HG02642 (cell line): Measurements from ENCODE around the gene NOLC1.
"Not testable (repeated sequence)": the region's sequence is repeated elsewhere in the genome, so short reads cannot be mapped to it uniquely, and the experiment has no call there.

Experiments used
- ATAC-seq: cut with Tn5 transposase; IDR thresholded peaks from one replicate; pipeline ENCODE4 v1.9.1; 2021; ENCODE audit warnings: mild to moderate bottlenecking; ENCODE audit not compliant: unreplicated experiment, poor library complexity

Gene NOLC1

GRCh38 chr10:102150970-102151773 is 1.0 kb upstream of the NOLC1 start:
- ATAC-seq: no peak

DNA sequence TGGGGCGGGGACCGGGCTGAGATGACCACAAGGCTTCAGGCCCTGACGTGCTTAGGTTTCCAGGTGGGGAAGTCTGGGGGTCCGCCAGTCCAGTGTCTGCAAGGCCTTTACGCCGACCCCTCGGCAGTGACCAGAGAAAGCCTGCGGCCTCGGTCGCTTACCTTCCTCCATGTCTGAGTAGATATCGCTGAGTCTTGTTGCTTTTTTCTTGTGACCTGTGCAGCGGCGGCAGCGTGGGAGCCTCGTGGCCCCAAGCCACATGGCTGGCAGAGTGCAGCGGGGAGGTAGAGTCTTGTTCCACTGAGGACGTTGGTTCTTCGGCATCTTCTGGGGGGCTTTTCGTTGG is 329 bp downstream of the NOLC1 start:
- peak; percentile 16 for ATAC-seq

- no peak for ATAC-seq
Measured at GRCh38 chr10:102153093-102153620, 968 bp downstream of the NOLC1 start.

DNA sequence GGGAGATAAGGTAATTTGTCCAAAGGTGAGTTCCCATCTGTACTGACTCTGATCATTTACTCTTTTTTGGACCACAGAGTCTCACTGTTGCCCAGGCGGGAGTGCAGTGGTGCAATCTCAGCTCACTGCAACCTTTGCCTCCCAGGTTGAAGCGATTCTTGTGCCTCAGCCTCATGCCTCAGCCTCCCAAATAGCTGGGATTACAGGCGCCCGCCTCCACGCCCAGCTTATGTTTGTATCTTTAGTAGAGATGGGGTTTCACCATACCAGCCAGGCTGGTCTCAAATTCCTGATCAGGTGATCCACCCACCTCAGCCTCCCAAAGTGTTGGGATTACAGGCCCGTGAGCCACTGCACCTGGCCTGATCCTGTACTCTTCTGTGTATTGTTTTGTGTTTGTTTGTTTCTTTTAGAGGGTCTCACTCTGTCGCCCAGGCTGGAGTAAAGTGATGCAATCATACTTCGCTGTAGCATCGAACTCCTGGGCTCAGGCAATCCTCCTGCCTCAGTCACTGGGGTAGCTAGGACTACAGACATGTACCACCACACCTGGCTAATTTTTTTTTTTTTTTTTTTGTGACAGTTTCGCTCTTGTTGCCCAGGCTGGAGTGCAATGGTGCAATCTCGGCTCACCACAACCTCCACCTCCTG is 2.4 kb downstream of the NOLC1 start:
- ATAC-seq: no peak

GRCh38 chr10:102157224-102157623 is 5.0 kb downstream of the NOLC1 start:
- no peak for ATAC-seq

- no peak for ATAC-seq
Measured at GRCh38 chr10:102159051-102159597, 6.9 kb downstream of the NOLC1 start.

GRCh38 chr10:102159831-102160230 is 7.6 kb downstream of the NOLC1 start:
- ATAC-seq: no peak

DNA sequence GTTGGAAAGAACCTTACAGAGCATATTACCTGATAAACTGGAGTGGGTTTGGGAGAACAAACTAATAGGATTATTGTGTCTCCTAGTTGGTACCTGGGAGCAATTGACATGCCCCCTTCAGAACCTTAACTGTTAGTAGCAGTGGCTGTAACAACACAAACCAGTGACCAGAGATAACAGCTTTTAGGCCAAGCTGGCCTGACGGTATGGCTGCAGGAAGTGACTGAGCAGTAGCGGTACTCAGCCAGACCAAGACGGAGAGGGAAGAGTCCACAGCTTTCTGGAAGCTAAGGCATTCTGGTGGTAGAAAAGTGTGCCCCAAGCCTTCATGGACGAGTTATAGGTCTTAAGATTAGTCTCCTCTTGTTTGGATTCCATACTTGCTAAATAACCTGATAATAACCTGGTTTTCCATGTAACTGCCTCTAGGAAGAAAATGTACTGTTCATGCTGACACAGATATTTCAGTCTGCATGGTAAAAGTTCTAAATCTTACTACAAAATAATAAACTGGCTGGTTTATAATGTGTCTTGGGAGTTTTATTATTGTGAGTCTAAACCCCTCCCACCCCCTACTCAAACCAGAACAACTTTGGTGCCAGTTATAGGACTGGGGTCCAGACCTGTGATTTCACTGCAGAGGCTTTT is 11.3 kb downstream of the NOLC1 start:
- ATAC-seq: no peak

- ATAC-seq: no peak
Measured at GRCh38 chr10:102167861-102168260, 15.7 kb downstream of the NOLC1 start.

GRCh38 chr10:102170602-102171001 is 18.4 kb downstream of the NOLC1 start:
- no peak for ATAC-seq

GRCh38 chr10:102172288-102172687 is 20.1 kb downstream of the NOLC1 start:
- no peak for ATAC-seq

DNA sequence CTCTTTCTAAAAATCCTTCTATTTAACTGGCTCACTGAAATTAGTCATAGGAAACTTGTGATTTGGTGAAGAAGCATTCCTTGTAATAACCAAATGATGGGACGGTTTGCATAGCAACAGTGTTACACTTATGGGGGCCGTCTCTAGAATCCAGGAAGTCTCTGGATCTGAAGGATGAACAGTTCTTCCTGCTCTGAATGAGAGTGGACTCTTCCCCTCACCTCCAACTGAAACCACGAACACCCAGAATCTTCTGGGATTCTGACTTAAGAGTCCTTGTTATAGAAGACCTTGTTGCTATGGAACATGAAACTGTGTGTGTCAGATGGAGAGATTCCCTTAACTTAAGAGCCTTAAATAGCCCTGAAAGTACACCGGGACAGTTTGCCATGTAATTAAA is 23.2 kb downstream of the NOLC1 start:
- no peak for ATAC-seq

DNA sequence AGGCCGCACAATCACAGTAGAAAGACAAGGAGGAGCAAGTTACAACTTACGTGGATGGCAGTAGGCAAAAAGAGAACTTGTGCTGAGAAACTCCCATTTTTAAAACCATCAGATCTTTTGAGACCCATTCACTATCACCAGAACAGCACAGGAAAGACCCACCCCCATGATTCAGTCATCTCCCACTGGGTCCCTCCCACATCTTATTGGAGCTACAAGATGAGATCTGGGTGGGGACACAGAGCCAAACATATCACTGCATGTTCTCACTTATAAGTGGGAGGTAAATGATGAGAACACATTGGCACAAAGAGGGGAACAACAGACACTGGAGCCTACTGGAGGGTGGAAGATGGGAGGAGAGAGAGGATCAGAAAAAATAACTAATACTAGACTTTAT is 32.4 kb downstream of the NOLC1 start:
- no peak for ATAC-seq

- ATAC-seq: no peak
Measured at GRCh38 chr10:102185272-102185671, 33.1 kb downstream of the NOLC1 start.

- ATAC-seq: no peak
Measured at GRCh38 chr10:102185811-102186527, 33.8 kb downstream of the NOLC1 start.

DNA sequence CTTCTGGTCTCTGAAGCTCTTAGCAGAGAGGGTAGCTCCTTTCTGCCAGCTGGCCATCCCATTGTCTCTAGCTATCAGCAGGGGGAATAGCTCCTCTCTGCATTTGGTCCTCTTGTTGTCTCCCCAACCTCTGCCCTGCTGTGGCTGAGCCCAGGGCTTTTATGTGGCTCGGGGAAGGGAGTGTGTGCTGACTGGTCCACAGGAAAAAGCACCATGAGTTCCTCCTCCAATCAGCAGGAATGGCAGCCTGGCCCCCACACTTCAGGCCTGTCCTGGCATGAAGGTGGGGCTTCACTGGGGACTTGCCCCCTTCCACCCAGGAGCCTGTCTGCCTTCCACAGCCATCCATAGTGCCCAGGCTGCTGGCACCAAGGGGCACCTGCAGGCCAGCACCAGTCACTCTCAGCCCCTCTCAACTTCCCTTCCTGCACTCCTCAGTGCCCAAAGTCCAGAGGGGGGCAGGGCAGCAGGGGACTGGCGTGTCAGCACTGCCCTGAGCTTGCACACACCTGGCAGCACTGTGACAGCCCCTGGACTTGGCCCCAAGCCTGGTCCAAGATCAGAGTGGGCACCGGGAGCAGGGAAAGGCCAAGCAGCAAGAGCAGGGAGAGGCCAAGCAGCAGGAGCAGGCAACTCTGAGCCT is 36.2 kb downstream of the NOLC1 start:
- no peak for ATAC-seq

DNA sequence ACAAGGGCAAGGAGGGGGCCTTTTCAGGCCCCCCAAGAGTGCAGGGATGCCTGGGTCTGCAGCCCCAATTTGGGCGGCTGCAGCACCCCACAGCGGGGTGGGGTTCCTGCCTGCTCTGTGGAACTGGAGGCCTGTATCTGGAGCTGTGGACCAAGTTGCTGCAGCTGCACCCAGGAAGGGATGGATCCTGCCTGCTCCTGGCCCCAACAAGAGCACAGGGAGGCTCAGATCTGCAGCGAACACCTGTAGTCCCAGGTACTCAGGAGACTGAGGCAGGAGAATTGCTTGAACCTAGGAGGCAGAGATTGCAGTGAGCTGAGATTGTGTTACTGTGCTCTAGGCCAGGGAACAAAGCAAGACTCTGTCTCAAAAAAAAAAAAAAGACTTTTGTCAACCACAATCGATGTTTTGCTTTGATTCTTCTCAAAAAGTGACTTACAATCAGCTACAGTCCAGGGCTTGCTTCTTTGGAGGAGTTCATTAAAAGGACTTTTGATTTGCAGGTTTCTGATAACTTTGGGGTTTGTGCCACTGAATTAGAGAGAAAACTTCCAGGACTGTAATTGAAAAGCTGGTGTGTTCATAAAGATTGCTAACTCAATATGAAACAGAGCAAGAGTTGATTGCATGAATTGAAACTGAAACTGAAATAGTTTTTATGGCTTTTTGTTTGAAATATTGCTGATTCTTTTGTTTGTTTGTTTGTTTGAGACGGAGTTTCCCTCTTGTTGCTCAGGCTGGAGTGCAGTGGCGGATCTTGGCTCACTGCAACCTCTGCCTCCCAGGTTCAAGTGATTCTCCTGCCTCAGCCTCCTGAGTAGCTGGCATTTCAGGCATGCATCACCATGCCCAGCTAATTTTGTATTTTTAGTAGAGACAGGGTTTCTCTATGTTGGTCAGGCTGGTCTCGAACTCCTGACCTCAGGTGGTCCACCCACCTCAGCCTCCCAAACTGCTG is 37.0 kb downstream of the NOLC1 start:
- ATAC-seq: not testable (repeated sequence)

DNA sequence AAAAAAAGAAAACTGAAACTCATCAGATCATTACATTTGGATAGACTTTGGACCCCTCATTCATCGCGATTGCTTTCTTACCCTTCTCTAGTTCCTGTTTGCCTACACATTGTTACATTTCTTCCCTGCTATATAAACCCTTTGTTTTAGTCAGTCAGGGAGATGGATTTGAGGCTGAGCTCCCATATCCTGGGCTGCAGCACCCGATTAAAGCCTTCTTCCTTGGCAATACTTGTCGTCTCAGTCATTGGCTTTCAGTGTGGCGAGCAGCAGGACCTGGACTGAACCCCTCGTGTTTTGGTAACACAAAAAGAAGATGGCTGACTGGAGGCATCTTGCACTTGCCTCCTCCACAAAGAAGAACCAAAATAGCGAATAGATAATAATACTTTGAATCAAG is 39.8 kb downstream of the NOLC1 start:
- ATAC-seq: no peak
